ENCODE data around the gene VAMP5.
A peak's percentile ranks its signal among the peaks of the same experiment; 100 is the strongest.
"Not testable (repeated sequence)": the region's sequence is repeated elsewhere in the genome, so short reads cannot be mapped to it uniquely, and the experiment has no call there.

VAMP5 gene

GRCh38 chr2:85583667-85584353 is 421 bp upstream of the VAMP5 start:
- DNase-seq (ENCODE audit: low read depth in 2 of 2) = no peak

GRCh38 chr2:85584857-85585780 is 888 bp downstream of the VAMP5 start:
- no peak for DNase-seq (ENCODE audit: low read depth in 2 of 2)

DNA sequence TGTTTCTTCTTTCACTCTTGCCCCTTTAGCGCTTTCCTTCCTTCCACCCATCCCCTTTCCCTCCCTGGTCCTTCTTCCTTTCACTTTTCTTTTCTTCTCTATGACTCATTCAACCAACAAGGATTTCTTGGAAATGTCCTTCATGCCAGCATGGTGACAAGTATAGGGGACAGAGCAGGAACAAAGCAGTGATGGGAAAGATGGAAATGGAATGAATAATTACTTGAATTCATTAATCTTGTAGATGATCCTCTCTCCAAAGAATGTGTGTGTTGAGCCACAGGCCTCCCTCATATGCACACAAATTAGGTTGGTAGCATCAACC is 1.5 kb downstream of the VAMP5 start:
- DNase-seq (ENCODE audit: low read depth in 2 of 2) = no peak

GRCh38 chr2:85588236-85588635 is 4.0 kb downstream of the VAMP5 start:
- DNase-seq (ENCODE audit: low read depth in 2 of 2) = no peak

- DNase-seq (ENCODE audit: low read depth in 2 of 2) = no peak
Measured at GRCh38 chr2:85588645-85589044, 4.4 kb downstream of the VAMP5 start.

- DNase-seq (ENCODE audit: low read depth in 2 of 2) = no peak
Measured at GRCh38 chr2:85589181-85589580, 5.0 kb downstream of the VAMP5 start.

DNA sequence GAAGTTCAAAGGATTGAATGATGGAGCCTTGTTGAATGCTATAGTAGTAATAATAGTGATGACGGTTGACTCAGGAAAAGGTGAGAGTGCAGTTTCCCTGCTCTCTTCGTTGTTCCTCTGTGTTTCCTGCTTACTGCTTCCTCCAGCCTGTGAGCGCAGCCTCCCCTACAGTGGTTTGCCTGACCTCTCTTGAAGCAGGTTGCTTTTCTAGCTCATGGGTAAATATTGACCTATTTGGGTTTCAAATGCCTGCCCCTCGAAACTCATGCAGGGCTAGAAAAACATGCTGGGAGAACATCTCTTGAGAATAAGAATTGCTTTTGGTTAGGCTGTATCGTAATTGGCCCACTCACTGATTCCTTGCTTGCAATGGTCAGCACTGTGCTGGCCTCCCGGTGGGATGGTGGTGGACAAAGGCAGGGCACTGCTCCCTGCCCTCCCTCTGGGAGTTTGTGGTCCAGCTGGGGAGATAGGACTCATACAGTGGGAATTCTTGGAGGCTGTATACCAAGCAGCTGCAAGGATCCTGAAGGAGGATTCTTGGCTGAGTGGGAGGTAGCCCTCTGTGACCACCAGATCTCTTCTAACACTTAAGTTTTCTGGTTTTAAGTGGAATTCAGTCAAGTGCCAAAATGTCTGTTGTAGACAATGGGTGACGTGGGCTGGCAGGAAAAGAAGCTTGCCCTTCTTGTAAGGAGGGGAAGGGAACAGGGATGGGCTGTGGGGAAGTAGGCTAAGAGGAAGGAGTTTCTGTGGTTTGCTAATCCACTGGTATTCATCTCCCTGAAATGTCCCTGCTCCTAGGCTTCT is 6.0 kb downstream of the VAMP5 start:
- no peak for DNase-seq (ENCODE audit: low read depth in 2 of 2)

GRCh38 chr2:85590950-85591349 is 6.7 kb downstream of the VAMP5 start:
- no peak for DNase-seq (ENCODE audit: low read depth in 2 of 2)

GRCh38 chr2:85591563-85591962 is 7.3 kb downstream of the VAMP5 start:
- DNase-seq (ENCODE audit: low read depth in 2 of 2) = no peak

- DNase-seq (ENCODE audit: low read depth in 2 of 2) = not testable (repeated sequence)
Measured at GRCh38 chr2:85592299-85592698, 8.1 kb downstream of the VAMP5 start.

DNA sequence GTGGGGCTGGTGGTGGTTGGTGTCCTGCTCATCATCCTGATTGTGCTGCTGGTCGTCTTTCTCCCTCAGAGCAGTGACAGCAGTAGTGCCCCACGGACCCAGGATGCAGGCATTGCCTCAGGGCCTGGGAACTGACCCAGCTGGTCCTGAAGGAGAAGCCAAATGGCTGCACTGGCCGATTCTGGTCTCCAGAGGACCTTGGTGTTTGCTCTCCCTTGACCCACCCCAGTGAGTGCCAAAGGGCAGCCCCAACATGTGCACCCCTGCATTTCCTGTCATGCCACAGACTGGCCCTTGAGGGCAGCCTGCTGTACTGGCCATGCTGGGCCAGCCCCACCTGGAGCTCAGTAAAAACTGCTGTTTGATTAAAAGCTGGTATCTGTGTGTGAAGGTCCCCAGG is 8.8 kb downstream of the VAMP5 start:
- DNase-seq (ENCODE audit: low read depth in 2 of 2) = no peak

- no peak for DNase-seq (ENCODE audit: low read depth in 2 of 2)
Measured at GRCh38 chr2:85594715-85595300, 10.6 kb downstream of the VAMP5 start.

DNA sequence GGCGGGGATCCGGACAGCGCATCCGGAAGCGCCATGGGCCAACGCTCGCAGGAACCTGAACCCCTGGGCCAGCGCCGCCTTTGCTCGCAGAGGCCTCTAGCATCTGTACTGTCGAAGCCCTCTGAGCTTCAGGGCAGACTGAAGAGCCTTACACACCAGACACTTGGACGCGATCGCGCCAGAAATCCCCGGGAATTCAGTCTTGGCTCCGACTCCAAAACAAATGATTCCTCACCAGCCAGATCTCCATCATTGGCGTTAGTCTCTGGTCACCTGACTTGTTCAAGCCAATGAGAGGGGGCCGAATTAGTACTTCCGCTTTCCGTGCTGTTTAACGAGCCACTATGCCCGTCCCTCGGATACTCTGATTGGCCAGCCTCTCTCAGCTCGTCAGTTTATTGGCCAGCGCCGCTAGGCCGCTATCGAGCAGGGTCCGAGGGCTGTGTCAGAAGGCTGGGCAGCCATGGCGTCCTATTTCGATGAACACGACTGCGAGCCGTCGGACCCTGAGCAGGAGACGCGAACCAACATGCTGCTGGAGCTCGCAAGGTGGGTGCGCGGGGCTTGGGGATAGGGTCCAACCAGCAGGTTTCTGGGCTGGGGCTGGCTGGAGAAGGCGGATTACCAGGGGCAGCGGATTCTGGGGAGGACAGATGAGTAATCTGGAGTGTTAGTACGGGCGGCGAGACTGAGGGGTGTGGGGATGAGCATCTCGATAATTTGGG is 11.2 kb downstream of the VAMP5 start, which contains the start of gene RNF181:
Gene RNF181 (plus strand): TSS at position 445 of the 725 bp plus-strand sequence. CDS start 19 bp downstream, at position 464.
- peak; percentile 81 to 89 for DNase-seq (ENCODE audit: low read depth in 2 of 2)

- no peak for DNase-seq (ENCODE audit: low read depth in 2 of 2)
Measured at GRCh38 chr2:85596026-85596333, 11.7 kb downstream of the VAMP5 start.

DNA sequence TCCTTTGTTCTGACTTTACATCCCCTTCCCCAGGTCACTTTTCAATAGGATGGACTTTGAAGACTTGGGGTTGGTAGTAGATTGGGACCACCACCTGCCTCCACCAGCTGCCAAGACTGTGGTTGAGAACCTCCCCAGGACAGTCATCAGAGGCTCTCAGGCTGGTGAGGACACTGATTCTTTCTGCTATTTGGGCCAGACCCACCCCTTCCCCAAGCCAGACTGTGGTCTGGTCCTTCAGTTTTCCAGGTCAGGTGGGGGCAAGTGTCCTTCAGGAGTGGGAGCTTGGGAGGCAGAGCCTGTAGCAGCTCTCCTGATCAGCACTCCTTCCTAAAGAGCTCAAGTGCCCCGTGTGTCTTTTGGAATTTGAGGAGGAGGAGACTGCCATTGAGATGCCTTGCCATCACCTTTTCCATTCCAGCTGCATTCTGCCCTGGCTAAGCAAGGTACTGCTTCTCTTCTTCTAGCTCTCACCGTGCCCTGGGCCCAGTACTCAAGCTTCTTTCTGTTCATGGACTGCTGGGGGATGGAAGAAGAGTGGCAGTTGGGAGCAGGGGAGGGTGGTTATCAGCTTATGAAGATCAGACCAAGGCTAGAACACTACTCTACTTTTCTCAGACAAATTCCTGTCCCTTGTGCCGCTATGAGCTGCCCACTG is 12.4 kb downstream of the VAMP5 start:
- no peak for DNase-seq (ENCODE audit: low read depth in 2 of 2)

DNA sequence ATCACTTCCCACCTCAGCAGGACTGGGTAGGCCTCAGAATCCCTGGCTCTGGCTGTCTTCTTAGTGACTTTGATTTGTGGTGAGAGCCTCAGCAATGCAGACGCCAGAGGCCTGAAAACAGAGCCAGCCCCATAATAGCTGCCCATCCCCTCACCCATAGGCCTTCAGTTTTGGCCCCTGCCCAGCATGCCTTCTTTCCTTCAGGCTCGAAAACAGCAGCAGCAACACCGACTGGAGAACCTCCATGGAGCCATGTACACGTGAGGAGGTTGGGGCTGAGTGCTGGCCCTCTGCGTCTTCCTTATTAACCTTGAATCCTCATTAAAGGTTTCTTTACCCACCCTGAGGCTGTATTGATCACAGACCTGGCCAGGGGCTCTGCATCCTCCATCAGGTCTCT is 13.0 kb downstream of the VAMP5 start:
- no peak for DNase-seq (ENCODE audit: low read depth in 2 of 2)

DNA sequence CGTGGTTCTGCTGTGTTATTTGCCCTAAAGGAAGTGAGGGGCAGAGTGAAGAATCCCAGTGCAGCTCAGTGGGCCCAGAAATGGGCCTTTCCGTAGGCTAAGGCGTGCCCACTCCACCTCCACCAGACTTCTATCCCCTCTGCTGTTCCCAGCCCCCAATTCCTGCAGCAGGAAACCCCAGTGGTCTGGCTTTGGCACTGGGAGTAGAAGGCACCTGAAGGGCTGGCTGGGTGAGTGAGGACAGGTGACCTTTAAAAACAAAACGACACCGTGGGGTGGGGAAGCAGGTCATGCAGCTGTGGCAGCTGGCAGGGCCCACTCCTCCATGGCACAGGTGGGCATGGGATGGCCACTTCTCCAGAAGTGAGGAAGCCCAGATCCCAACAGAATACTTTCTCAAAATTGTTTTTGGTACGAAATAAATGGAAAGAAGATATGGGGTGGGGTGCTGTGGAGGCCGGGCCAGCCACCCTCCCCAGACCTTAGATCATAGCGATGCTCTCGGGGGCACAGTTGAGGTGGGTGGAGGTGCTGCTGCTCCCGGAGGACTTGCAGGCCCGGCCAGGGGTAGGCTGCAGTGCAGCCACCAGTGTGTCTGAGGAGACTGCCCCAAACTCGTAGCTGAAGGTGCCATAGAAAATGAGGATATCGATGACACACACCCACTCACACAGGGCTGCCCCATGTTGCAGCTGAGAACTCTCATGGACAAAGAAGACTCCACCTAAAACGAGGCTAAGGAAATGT is 14.5 kb downstream of the VAMP5 start:
- DNase-seq (ENCODE audit: low read depth in 2 of 2) = no peak

DNA sequence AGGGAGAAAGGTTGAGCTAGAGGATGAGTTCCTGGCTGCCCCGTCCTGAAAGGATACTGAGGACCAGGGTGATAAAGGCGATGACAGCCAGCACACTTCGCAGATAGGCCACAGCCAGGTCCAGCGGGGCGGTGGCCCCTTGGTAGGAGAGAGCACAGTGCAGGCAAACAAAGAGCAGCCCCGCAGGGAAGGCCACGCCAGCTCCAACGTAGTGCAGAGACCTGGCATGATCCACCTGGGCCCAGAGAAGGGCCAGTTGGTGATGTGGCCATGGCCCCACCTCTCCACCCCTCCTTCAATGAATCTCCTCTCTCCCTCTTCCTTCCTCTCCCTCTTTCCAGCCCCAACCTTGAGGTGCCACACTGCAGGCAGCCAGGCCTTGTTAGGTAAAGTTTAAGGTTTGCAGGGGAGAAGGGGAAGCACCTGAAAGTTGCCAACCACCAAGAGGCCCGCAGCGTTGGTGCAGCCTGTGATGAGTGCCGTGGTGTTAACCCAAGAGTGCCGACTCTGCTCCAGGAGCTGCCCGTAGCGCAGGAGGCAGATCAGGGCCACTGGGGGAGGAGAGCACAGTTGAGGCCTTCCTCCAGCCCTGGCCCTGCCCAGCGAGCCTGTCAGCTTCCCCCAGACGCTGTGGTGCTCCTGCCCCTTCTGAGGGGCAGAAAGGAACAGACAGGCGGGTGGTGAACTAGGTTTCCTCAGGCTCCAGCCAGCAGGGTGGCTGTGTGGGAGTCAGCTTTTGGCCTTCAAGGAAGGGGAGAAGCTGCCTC is 15.4 kb downstream of the VAMP5 start:
- no peak for DNase-seq (ENCODE audit: low read depth in 2 of 2)

GRCh38 chr2:85600235-85600575 is 16.0 kb downstream of the VAMP5 start:
- no peak for DNase-seq (ENCODE audit: low read depth in 2 of 2)

All from stimulated activated CD8-positive, alpha-beta memory T cell treated with anti-CD3 and anti-CD28 coated beads, Interleukin-7, amount 100 ng/mL, for 4 hours (primary cell).